NCI-H2107 (cell line): Measurements from ENCODE around the gene FCRL5.
"Not testable (repeated sequence)": the region's sequence is repeated elsewhere in the genome, so short reads cannot be mapped to it uniquely, and the experiment has no call there.

Experiments
- DNase-seq: peaks from one replicate; lab custom pipeline; 2025; lab: John Stamatoyannopoulos, UW

FCRL5 gene

GRCh38 chr1:157487504-157487903, 64.8 kb downstream of the FCRL5 start:
- DNase-seq = no peak

- no peak for DNase-seq
These were observed 65.2 kb downstream of the FCRL5 start for GRCh38 chr1:157487096-157487495.

GRCh38 chr1:157486400-157486799, 65.9 kb downstream of the FCRL5 start:
- DNase-seq = not testable (repeated sequence)

- no peak for DNase-seq
These were observed 66.5 kb downstream of the FCRL5 start for GRCh38 chr1:157485793-157486192.

- no peak for DNase-seq
These were observed 67.7 kb downstream of the FCRL5 start for GRCh38 chr1:157484573-157484972.

GRCh38 chr1:157483635-157484034, 68.7 kb downstream of the FCRL5 start:
- DNase-seq = no peak

GRCh38 chr1:157482717-157483116, 69.6 kb downstream of the FCRL5 start:
- no peak for DNase-seq

- no peak for DNase-seq
These were observed 70.1 kb downstream of the FCRL5 start for GRCh38 chr1:157482174-157482573.

GRCh38 chr1:157478030-157478429, 74.3 kb downstream of the FCRL5 start:
- DNase-seq = no peak

- no peak for DNase-seq
These were observed 74.9 kb downstream of the FCRL5 start for GRCh38 chr1:157477419-157477818.

- no peak for DNase-seq
These were observed 79.4 kb downstream of the FCRL5 start for GRCh38 chr1:157472959-157473358.

- DNase-seq = no peak
These were observed 80.1 kb downstream of the FCRL5 start for GRCh38 chr1:157472056-157472701.

- DNase-seq = no peak
These were observed 80.8 kb downstream of the FCRL5 start for GRCh38 chr1:157471531-157471930.

- no peak for DNase-seq
These were observed 82.3 kb downstream of the FCRL5 start for GRCh38 chr1:157469752-157470675.

GRCh38 chr1:157469300-157469699, 83.0 kb downstream of the FCRL5 start:
- no peak for DNase-seq

GRCh38 chr1:157466011-157466410, 86.3 kb downstream of the FCRL5 start:
- DNase-seq = no peak
